GM13977 (cell line): Measurements from ENCODE around the gene SINHCAF.
A peak's percentile ranks its signal among the peaks of the same experiment; 100 is the strongest.

Experiments used
- DNase-seq: peaks from one replicate; pipeline ENCODE4 v3.0.0; 2012; ENCODE audit warnings: low spot score
- CTCF ChIP-seq: IDR thresholded peaks from 2 replicates; pipeline ENCODE4 v1.5.1; 2012; ENCODE audit warnings: mild to moderate bottlenecking, control low read depth; ENCODE audit not compliant: insufficient read depth; ENCODE audit errors: extremely low read depth, missing control alignments
- in situ Hi-C: fragments of 300-500 bp; cut with MboI; formaldehyde crosslinking; loops from one replicate; pipeline ENCODE4 v1.12.0; 2022; ENCODE audit warnings: low sequenced_read_pairs, low pct_unique_long_range_greater_than_20kb, mixed read lengths, inconsistent platforms; ENCODE audit not compliant: unreplicated experiment

The SINHCAF gene

GRCh38 chr12:31235868-31236395, 90.0 kb downstream of the SINHCAF start:
- TF ChIP-seq CTCF: no peak
- DNase-seq: no peak
- in situ Hi-C loops: loop anchor here (25.0 kb wide), 2 partner anchors 124 to 399 kb away; no protein-coding TSS in a partner anchor

GRCh38 chr12:31234955-31235867, 90.7 kb downstream of the SINHCAF start:
- in situ Hi-C loops: loop anchor here (25.0 kb wide), 2 partner anchors 123 to 398 kb away; no protein-coding TSS in a partner anchor
- DNase-seq: no peak
- TF ChIP-seq CTCF: peak; percentile 7

- in situ Hi-C loops: loop anchor here (25.0 kb wide), 2 partner anchors 122 to 397 kb away; no protein-coding TSS in a partner anchor
- DNase-seq: no peak
- TF ChIP-seq CTCF: no peak
Observed at GRCh38 chr12:31234053-31234840, 91.7 kb downstream of the SINHCAF start.

- no peak for DNase-seq
- TF ChIP-seq CTCF: no peak
- in situ Hi-C loops: loop anchor here (25.0 kb wide), 2 partner anchors 121 to 396 kb away; no protein-coding TSS in a partner anchor
Observed at GRCh38 chr12:31233061-31233730, 92.8 kb downstream of the SINHCAF start.

- in situ Hi-C loops: loop anchor here (25.0 kb wide), 2 partner anchors 120 to 395 kb away; no protein-coding TSS in a partner anchor
- no peak for DNase-seq
- no peak for TF ChIP-seq CTCF
Observed at GRCh38 chr12:31232361-31232965, 93.5 kb downstream of the SINHCAF start.
